OCI-LY7 (cell line): ENCODE results near the gene SH2D3C.

ENCODE experiments used
- CTCF ChIP-seq: fragments of 200-600 bp; sonication (generic); conservative IDR thresholded peaks from 2 replicates; pipeline ENCODE4 v1.5.1; 2014; ENCODE audit warnings: mild to moderate bottlenecking, antibody characterized with exemption, low read length, moderate library complexity, mixed read lengths
- EZH2phosphoT487 ChIP-seq: fragments of 200-600 bp; sonication (generic); IDR thresholded peaks from 2 replicates; pipeline ENCODE4 v1.6.1; 2018; ENCODE audit warnings: low read depth, borderline replicate concordance, mild to moderate bottlenecking, mixed run types, antibody characterized with exemption, low read length, moderate library complexity, mixed read lengths

GRCh38 chr9:127794001-127794791 is 15.7 kb upstream of the SH2D3C start:
- no peak for TF ChIP-seq CTCF
- no peak for TF ChIP-seq EZH2phosphoT487
